Caco-2 (cell line): ENCODE measurements around the gene LRG1. TPM values are rescaled to one million over a fixed set of nuclear protein-coding genes. Genes with fewer than 3 reads are reported as not detected.

ENCODE experiments used
- BruUV-seq: library from RNA; stranded (reverse); fragments of 400-500 nt; replicated peaks from 2 replicates; lab custom pipeline; 2021; lab: Mats Ljungman, UMichigan
- CTCF ChIA-PET: fragments of 300-600 bp; sonication (Branson Sonifier 250); formaldehyde crosslinking; loops from one replicate; lab custom pipeline; 2022; ENCODE audit warnings: antibody characterized with exemption; lab: Charles Lee
- POLR2A ChIA-PET: fragments of 300-600 bp; sonication (Branson Sonifier 250); formaldehyde crosslinking; loops from one replicate; lab custom pipeline; 2022; ENCODE audit warnings: antibody characterized with exemption; lab: Charles Lee
- DNase-seq, 2 experiments: peaks; one replicate each; pipeline versions ENCODE4 v3.0.0 to v3.0.0-alpha.2; 2020 to 2022
- H3K27me3 ChIP-seq: replicated peaks from 2 replicates; pipeline ENCODE4 v1.6.0; 2011; ENCODE audit warnings: low read length; ENCODE audit not compliant: control insufficient read depth, insufficient read depth
- H3K36me3 ChIP-seq: 2 replicates; pipeline ENCODE4 v1.5.1; 2011; ENCODE audit warnings: low read length; ENCODE audit not compliant: control insufficient read depth, insufficient read depth
- H3K4me1 ChIP-seq: fragments of 250-450 bp; sonication (Bioruptor Pico); 2 replicates; pipeline ENCODE4 v1.5.1; 2020; ENCODE audit warnings: mild to moderate bottlenecking
- H3K4me3 ChIP-seq: 2 replicates; pipeline ENCODE4 v1.5.1; 2011; ENCODE audit warnings: low read depth, mild to moderate bottlenecking, control low read depth, low read length
- H3K9me3 ChIP-seq: fragments of 250-450 bp; sonication (Bioruptor Pico); 2 replicates; pipeline ENCODE4 v1.5.1; 2020; ENCODE audit warnings: mild to moderate bottlenecking, moderate library complexity
- H3K27ac Mint-ChIP-seq: one replicate; pipeline ENCODE4 v1.8.0; 2022; ENCODE audit warnings: mixed read lengths; ENCODE audit not compliant: unreplicated experiment
- H3K27me3 Mint-ChIP-seq: one replicate; pipeline ENCODE4 v1.8.0; 2022; ENCODE audit warnings: mixed read lengths; ENCODE audit not compliant: insufficient read depth, unreplicated experiment
- H3K36me3 Mint-ChIP-seq: one replicate; pipeline ENCODE4 v1.8.0; 2022; ENCODE audit warnings: mild to moderate bottlenecking, mixed read lengths; ENCODE audit not compliant: insufficient read depth, unreplicated experiment
- H3K4me1 Mint-ChIP-seq: one replicate; pipeline ENCODE4 v1.8.0; 2022; ENCODE audit warnings: low read depth, mixed read lengths; ENCODE audit not compliant: unreplicated experiment
- H3K4me3 Mint-ChIP-seq: one replicate; pipeline ENCODE4 v1.8.0; 2022; ENCODE audit warnings: mild to moderate bottlenecking, moderate library complexity, mixed read lengths; ENCODE audit not compliant: unreplicated experiment
- H3K9me3 Mint-ChIP-seq: one replicate; pipeline ENCODE4 v1.8.0; 2022; ENCODE audit warnings: mixed read lengths; ENCODE audit not compliant: unreplicated experiment
- CTCF ChIP-seq, 2 experiments: fragments of 200-600 bp in 1 of 2; IDR thresholded peaks; 1 replicate in 1 of 2; 2 replicates in 1 of 2; pipeline versions ENCODE4 v1.5.1 to v1.8.0; 2011 to 2022; ENCODE audit warnings: antibody characterized with exemption in 1 of 2, control low read depth in 1 of 2, inconsistent platforms in 1 of 2, low read depth in 1 of 2, low read length in 1 of 2, mild to moderate bottlenecking in 1 of 2, moderate library complexity in 1 of 2; ENCODE audit not compliant: insufficient read depth in 1 of 2, severe bottlenecking in 1 of 2, unreplicated experiment in 1 of 2
- intact Hi-C: fragments of 100-400 bp; cut with micrococcal nuclease; formaldehyde crosslinking; loops from one replicate; pipeline ENCODE4 v1.10.0; 2022; ENCODE audit not compliant: unreplicated experiment
- total RNA-seq: library from RNA; stranded (reverse); gene quantifications from 2 replicates; pipeline ENCODE4 v1.2.3, GENCODE V29; 2022

The LRG1 gene
- total RNA-seq, 1 experiment from 2014 or later: 0.61 TPM

GRCh38 chr19:4505570-4506448, 34.0 kb downstream of the LRG1 start:
- Mint-ChIP-seq H3K27ac (no peak overlapping the region), H3K4me3 (no peak overlapping the region), H3K36me3 (peaks cover 37% of the 10 kb centered on the region), H3K27me3 (no peaks in the 10 kb centered on the region), H3K4me1 (no peaks in the 10 kb centered on the region), H3K9me3 (no peaks in the 10 kb centered on the region)
- no TSS peak for BruUV-seq
- no peak for TF ChIP-seq CTCF (IDR thresholded peaks at IDR 0.05; ENCODE audit: insufficient read depth in 1 of 2, low read depth in 1 of 2, low read length in 1 of 2, severe bottlenecking in 1 of 2, unreplicated experiment in 1 of 2)
- H3K9me3 ChIP-seq: no peaks in the 10 kb centered on the region
- intact Hi-C loops: no loop called here
- POLR2A ChIA-PET: no interaction called here
- H3K36me3 ChIP-seq: no peaks in the 10 kb centered on the region
- CTCF ChIA-PET: no interaction called here
- H3K4me3 ChIP-seq: no peak overlapping the region
- H3K4me1 ChIP-seq: no peaks in the 10 kb centered on the region
- no peak for DNase-seq
- H3K27me3 ChIP-seq: no peaks in the 10 kb centered on the region

- Mint-ChIP-seq H3K36me3 (peaks cover 41% of the 10 kb centered on the region), H3K4me1 (no peaks in the 10 kb centered on the region), H3K9me3 (no peaks in the 10 kb centered on the region), H3K27me3 (no peaks in the 10 kb centered on the region), H3K27ac (no peak overlapping the region), H3K4me3 (no peak overlapping the region)
- intact Hi-C loops: no loop called here
- no peaks in the 10 kb centered on the region for H3K36me3 ChIP-seq
- no peak for TF ChIP-seq CTCF (IDR thresholded peaks at IDR 0.05; ENCODE audit: insufficient read depth in 1 of 2, low read depth in 1 of 2, low read length in 1 of 2, severe bottlenecking in 1 of 2, unreplicated experiment in 1 of 2)
- no TSS peak for BruUV-seq
- POLR2A ChIA-PET: no interaction called here
- H3K27me3 ChIP-seq: no peaks in the 10 kb centered on the region
- CTCF ChIA-PET: interaction anchor here (0.9 kb wide), 1 partner anchor 9 kb away, joined by 3 read pairs; no protein-coding TSS in a partner anchor
- no peak overlapping the region for H3K4me3 ChIP-seq
- DNase-seq: no peak
- H3K9me3 ChIP-seq: no peaks in the 10 kb centered on the region
- no peaks in the 10 kb centered on the region for H3K4me1 ChIP-seq
These were observed 34.8 kb downstream of the LRG1 start for GRCh38 chr19:4504891-4505569.

- DNase-seq: no peak
- Histone ChIP-seq H3K36me3 (no peaks in the 10 kb centered on the region), H3K27me3 (no peaks in the 10 kb centered on the region), H3K9me3 (no peaks in the 10 kb centered on the region), H3K4me3 (no peak overlapping the region), H3K4me1 (no peaks in the 10 kb centered on the region)
- Mint-ChIP-seq H3K9me3 (no peaks in the 10 kb centered on the region), H3K4me1 (no peaks in the 10 kb centered on the region), H3K27ac (no peak overlapping the region), H3K27me3 (no peaks in the 10 kb centered on the region), H3K36me3 (peaks cover 44% of the 10 kb centered on the region), H3K4me3 (no peak overlapping the region)
- no peak for TF ChIP-seq CTCF (IDR thresholded peaks at IDR 0.05; ENCODE audit: insufficient read depth in 1 of 2, low read depth in 1 of 2, low read length in 1 of 2, severe bottlenecking in 1 of 2, unreplicated experiment in 1 of 2)
- BruUV-seq: no TSS peak
- POLR2A ChIA-PET: no interaction called here
- intact Hi-C loops: no loop called here
- CTCF ChIA-PET: interaction anchor here (0.9 kb wide), 1 partner anchor 10 kb away, joined by 3 read pairs; no protein-coding TSS in a partner anchor
These were observed 35.5 kb downstream of the LRG1 start for GRCh38 chr19:4504297-4504701.
